ENCODE results near the gene NNAT.
A peak's percentile ranks its signal among the peaks of the same experiment; 100 is the strongest.

NNAT gene

GRCh38 chr20:37503256-37503927, 17.7 kb upstream of the NNAT start:
- no peak for DNase-seq

- no peak for DNase-seq
Observed at GRCh38 chr20:37504404-37505096, 16.5 kb upstream of the NNAT start.

- no peak for DNase-seq
Observed at GRCh38 chr20:37505263-37506151, 15.5 kb upstream of the NNAT start.

GRCh38 chr20:37506152-37506725, 14.8 kb upstream of the NNAT start:
- no peak for DNase-seq

GRCh38 chr20:37510226-37510625, 10.8 kb upstream of the NNAT start:
- DNase-seq: no peak

GRCh38 chr20:37511610-37512275, 9.3 kb upstream of the NNAT start:
- no peak for DNase-seq

GRCh38 chr20:37513779-37514359, 7.2 kb upstream of the NNAT start:
- no peak for DNase-seq

GRCh38 chr20:37515876-37516275, 5.2 kb upstream of the NNAT start:
- DNase-seq: no peak

GRCh38 chr20:37516811-37517750, 4.0 kb upstream of the NNAT start:
- no peak for DNase-seq

GRCh38 chr20:37518059-37518458, 3.0 kb upstream of the NNAT start:
- DNase-seq: no peak

GRCh38 chr20:37518606-37519507, 2.2 kb upstream of the NNAT start:
- DNase-seq: no peak

GRCh38 chr20:37519508-37520418, 1.3 kb upstream of the NNAT start:
- no peak for DNase-seq

GRCh38 chr20:37520419-37520955, 563 bp upstream of the NNAT start:
- DNase-seq: peak in 1 of 2 experiments; percentile 27

GRCh38 chr20:37522260-37523011, 1.4 kb downstream of the NNAT start:
- no peak for DNase-seq

GRCh38 chr20:37523012-37523391, 2.0 kb downstream of the NNAT start:
- DNase-seq: no peak

- DNase-seq: no peak
Observed at GRCh38 chr20:37523911-37524700, 3.1 kb downstream of the NNAT start.

Measured in activated T-cell treated with anti-CD3 and anti-CD28 coated beads, Interleukin-2, amount 50 U/mL, for 48 hours (primary cell).